Caco-2 (cell line): ENCODE measurements around the gene EPHA10. TPM values are rescaled to one million over a fixed set of nuclear protein-coding genes. Genes with fewer than 3 reads are reported as not detected.

Experiments used
- BruUV-seq: library from RNA; stranded (reverse); fragments of 400-500 nt; replicated peaks from 2 replicates; lab custom pipeline; 2021; lab: Mats Ljungman, UMichigan
- CTCF ChIA-PET: fragments of 300-600 bp; sonication (Branson Sonifier 250); formaldehyde crosslinking; loops from one replicate; lab custom pipeline; 2022; ENCODE audit warnings: antibody characterized with exemption; lab: Charles Lee
- POLR2A ChIA-PET: fragments of 300-600 bp; sonication (Branson Sonifier 250); formaldehyde crosslinking; loops from one replicate; lab custom pipeline; 2022; ENCODE audit warnings: antibody characterized with exemption; lab: Charles Lee
- DNase-seq, 2 experiments: peaks; one replicate each; pipeline versions ENCODE4 v3.0.0 to v3.0.0-alpha.2; 2020 to 2022
- H3K27me3 ChIP-seq: replicated peaks from 2 replicates; pipeline ENCODE4 v1.6.0; 2011; ENCODE audit warnings: low read length; ENCODE audit not compliant: control insufficient read depth, insufficient read depth
- H3K36me3 ChIP-seq: 2 replicates; pipeline ENCODE4 v1.5.1; 2011; ENCODE audit warnings: low read length; ENCODE audit not compliant: control insufficient read depth, insufficient read depth
- H3K4me1 ChIP-seq: fragments of 250-450 bp; sonication (Bioruptor Pico); 2 replicates; pipeline ENCODE4 v1.5.1; 2020; ENCODE audit warnings: mild to moderate bottlenecking
- H3K4me3 ChIP-seq: 2 replicates; pipeline ENCODE4 v1.5.1; 2011; ENCODE audit warnings: low read depth, mild to moderate bottlenecking, control low read depth, low read length
- H3K9me3 ChIP-seq: fragments of 250-450 bp; sonication (Bioruptor Pico); 2 replicates; pipeline ENCODE4 v1.5.1; 2020; ENCODE audit warnings: mild to moderate bottlenecking, moderate library complexity
- H3K27ac Mint-ChIP-seq: one replicate; pipeline ENCODE4 v1.8.0; 2022; ENCODE audit warnings: mixed read lengths; ENCODE audit not compliant: unreplicated experiment
- H3K27me3 Mint-ChIP-seq: one replicate; pipeline ENCODE4 v1.8.0; 2022; ENCODE audit warnings: mixed read lengths; ENCODE audit not compliant: insufficient read depth, unreplicated experiment
- H3K36me3 Mint-ChIP-seq: one replicate; pipeline ENCODE4 v1.8.0; 2022; ENCODE audit warnings: mild to moderate bottlenecking, mixed read lengths; ENCODE audit not compliant: insufficient read depth, unreplicated experiment
- H3K4me1 Mint-ChIP-seq: one replicate; pipeline ENCODE4 v1.8.0; 2022; ENCODE audit warnings: low read depth, mixed read lengths; ENCODE audit not compliant: unreplicated experiment
- H3K4me3 Mint-ChIP-seq: one replicate; pipeline ENCODE4 v1.8.0; 2022; ENCODE audit warnings: mild to moderate bottlenecking, moderate library complexity, mixed read lengths; ENCODE audit not compliant: unreplicated experiment
- H3K9me3 Mint-ChIP-seq: one replicate; pipeline ENCODE4 v1.8.0; 2022; ENCODE audit warnings: mixed read lengths; ENCODE audit not compliant: unreplicated experiment
- intact Hi-C: fragments of 100-400 bp; cut with micrococcal nuclease; formaldehyde crosslinking; loops from one replicate; pipeline ENCODE4 v1.10.0; 2022; ENCODE audit not compliant: unreplicated experiment
- total RNA-seq: library from RNA; stranded (reverse); gene quantifications from 2 replicates; pipeline ENCODE4 v1.2.3, GENCODE V29; 2022
- TF ChIP-seq, protein P1 (sequence below), 2 experiments: fragments of 200-600 bp in 1 of 2; IDR thresholded peaks; 1 replicate in 1 of 2; 2 replicates in 1 of 2; pipeline versions ENCODE4 v1.5.1 to v1.8.0; 2011 to 2022; ENCODE audit warnings: antibody characterized with exemption in 1 of 2, control low read depth in 1 of 2, inconsistent platforms in 1 of 2, low read depth in 1 of 2, low read length in 1 of 2, mild to moderate bottlenecking in 1 of 2, moderate library complexity in 1 of 2; ENCODE audit not compliant: insufficient read depth in 1 of 2, severe bottlenecking in 1 of 2, unreplicated experiment in 1 of 2

EPHA10 gene
- total RNA-seq, 1 experiment from 2014 or later = 2.8 TPM

DNA sequence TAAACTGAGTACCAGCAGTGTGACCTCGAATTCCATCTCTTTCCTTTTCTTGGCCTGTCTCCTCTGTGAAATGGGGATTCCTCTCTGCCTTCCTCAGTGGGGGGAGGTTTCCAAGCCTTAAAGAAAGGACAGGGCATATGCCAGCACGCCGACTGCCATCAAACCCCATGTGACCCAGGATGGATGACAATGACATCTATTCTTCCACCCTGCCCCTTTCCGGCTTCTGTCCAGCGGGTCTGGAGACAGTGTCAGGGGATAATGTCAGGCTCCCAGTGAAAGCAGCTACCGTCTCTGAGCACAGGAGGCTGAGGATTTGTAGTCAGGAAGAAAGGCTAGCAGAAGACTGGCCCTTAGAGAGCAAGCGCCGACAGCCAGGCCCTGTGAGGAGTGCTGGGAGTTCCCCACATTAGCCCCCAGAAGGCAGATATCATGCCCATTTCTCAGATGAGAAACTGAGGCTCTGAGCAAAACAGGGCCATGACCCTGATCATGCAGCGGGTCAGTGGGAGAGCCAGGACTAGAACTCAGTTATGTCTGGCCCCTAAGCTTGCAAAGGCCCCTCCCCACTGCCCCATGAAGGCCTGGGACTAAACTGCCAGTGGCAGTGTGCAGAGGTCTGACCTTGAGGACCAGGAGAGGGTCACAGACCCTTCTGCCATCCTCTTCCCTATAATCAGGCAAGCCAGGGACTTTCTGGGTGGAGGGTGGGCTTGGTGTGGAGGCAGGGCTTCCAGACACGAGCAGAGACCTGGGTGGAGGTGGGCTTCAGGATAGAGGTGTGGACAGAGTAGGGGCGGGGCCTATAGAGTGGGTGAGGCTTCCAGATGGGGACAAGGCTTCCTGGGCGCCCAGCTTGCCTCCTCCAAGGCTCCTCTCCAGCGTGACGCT is 42.5 kb downstream of the EPHA10 start:
- Mint-ChIP-seq H3K27me3 (no peaks in the 10 kb centered on the region), H3K36me3 (no peaks in the 10 kb centered on the region), H3K4me3 (no peak overlapping the region), H3K27ac (no peak overlapping the region), H3K9me3 (no peaks in the 10 kb centered on the region), H3K4me1 (peaks cover 7% of the 10 kb centered on the region)
- DNase-seq = no peak
- TF ChIP-seq, protein P1, sequence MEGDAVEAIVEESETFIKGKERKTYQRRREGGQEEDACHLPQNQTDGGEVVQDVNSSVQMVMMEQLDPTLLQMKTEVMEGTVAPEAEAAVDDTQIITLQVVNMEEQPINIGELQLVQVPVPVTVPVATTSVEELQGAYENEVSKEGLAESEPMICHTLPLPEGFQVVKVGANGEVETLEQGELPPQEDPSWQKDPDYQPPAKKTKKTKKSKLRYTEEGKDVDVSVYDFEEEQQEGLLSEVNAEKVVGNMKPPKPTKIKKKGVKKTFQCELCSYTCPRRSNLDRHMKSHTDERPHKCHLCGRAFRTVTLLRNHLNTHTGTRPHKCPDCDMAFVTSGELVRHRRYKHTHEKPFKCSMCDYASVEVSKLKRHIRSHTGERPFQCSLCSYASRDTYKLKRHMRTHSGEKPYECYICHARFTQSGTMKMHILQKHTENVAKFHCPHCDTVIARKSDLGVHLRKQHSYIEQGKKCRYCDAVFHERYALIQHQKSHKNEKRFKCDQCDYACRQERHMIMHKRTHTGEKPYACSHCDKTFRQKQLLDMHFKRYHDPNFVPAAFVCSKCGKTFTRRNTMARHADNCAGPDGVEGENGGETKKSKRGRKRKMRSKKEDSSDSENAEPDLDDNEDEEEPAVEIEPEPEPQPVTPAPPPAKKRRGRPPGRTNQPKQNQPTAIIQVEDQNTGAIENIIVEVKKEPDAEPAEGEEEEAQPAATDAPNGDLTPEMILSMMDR (IDR thresholded peaks at IDR 0.05; ENCODE audit: insufficient read depth in 1 of 2, low read depth in 1 of 2, low read length in 1 of 2, severe bottlenecking in 1 of 2, unreplicated experiment in 1 of 2) = no peak
- ChIA-PET CTCF (no interaction called here), POLR2A (no interaction called here)
- no TSS peak for BruUV-seq
- no peaks in the 10 kb centered on the region for H3K36me3 ChIP-seq
- H3K4me1 ChIP-seq = no peaks in the 10 kb centered on the region
- H3K4me3 ChIP-seq = no peak overlapping the region
- intact Hi-C loops = no loop called here
- H3K27me3 ChIP-seq = no peaks in the 10 kb centered on the region
- H3K9me3 ChIP-seq = no peaks in the 10 kb centered on the region

DNA sequence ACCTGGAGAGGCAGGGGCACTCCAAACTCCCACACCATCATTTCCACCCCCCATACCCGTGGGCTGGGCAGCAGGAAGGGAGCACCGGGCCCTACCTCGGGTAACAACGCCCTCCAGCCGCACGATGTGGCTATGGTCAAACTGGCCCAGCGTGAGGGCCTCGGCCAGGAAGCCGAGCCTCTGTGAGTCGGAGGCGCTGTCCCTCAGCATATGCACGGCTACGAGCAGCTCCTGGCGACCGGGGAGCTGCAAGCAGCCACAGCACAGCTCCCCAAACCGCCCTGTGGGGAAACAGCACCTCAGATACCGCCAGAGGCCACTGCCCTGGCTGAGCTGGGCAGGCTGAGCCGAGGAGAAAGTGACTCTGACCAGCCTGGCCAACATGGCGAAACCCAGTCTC is 43.4 kb downstream of the EPHA10 start:
- H3K36me3 ChIP-seq = no peaks in the 10 kb centered on the region
- H3K27me3 ChIP-seq = no peaks in the 10 kb centered on the region
- ChIA-PET POLR2A (no interaction called here), CTCF (interaction anchor here (0.6 kb wide), 1 partner anchor 232 kb away, joined by 5 read pairs; no protein-coding TSS in a partner anchor)
- intact Hi-C loops = no loop called here
- no peaks in the 10 kb centered on the region for H3K9me3 ChIP-seq
- TF ChIP-seq, protein P1 (IDR thresholded peaks at IDR 0.05; ENCODE audit: insufficient read depth in 1 of 2, low read depth in 1 of 2, low read length in 1 of 2, severe bottlenecking in 1 of 2, unreplicated experiment in 1 of 2) = no peak
- Mint-ChIP-seq H3K4me1 (peaks cover 7% of the 10 kb centered on the region), H3K27ac (no peak overlapping the region), H3K27me3 (no peaks in the 10 kb centered on the region), H3K9me3 (no peaks in the 10 kb centered on the region), H3K4me3 (no peak overlapping the region), H3K36me3 (no peaks in the 10 kb centered on the region)
- BruUV-seq = no TSS peak
- H3K4me1 ChIP-seq = no peaks in the 10 kb centered on the region
- no peak for DNase-seq
- no peak overlapping the region for H3K4me3 ChIP-seq

DNA sequence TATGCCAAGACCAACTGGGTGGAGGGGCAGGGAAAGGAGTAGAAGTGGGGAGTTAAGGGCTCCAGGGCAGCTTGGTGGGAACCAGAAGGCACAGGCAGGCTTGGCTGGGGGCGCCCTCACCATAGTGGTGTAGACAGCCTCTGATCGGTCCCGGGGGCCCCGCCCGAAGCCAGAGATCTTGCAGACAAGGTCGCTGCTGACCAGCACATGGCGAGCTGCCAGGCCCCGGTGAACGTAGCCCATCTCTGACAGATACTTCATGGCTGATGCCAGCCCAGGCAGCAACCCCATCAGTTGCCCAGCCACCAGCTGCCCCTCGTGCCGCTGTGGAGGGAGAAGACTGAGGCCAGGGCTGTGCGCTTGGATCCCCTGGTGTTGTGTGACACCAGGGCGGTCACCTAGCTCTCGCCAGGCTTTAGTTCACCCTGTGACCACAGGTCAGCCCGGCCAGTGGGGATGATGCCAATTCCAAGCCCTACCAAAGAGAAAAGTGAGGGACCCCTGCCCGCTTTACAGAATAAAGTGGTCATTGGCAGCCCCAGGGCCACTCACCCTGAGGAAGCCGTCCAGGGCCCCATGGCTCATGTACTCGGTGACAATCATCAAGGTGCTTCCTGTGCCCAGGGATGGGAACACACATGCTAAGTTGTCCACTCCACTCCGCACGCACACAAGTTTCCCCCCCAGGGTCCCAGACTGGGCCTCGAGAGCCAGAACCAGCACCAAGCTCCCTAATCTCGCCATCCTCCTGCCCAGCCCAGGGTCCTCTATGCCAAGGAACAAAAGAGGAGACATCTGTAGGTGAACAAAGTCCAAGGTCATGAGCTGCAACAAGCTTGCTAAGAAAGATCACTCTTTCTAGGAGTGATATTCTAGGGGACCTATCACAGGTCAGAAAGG is 44.4 kb downstream of the EPHA10 start:
- H3K9me3 Mint-ChIP-seq = no peaks in the 10 kb centered on the region
- TF ChIP-seq, protein P1 (IDR thresholded peaks at IDR 0.05; ENCODE audit: insufficient read depth in 1 of 2, low read depth in 1 of 2, low read length in 1 of 2, severe bottlenecking in 1 of 2, unreplicated experiment in 1 of 2) = no peak
- DNase-seq = no peak
- H3K27me3 ChIP-seq = no peaks in the 10 kb centered on the region
- no peaks in the 10 kb centered on the region for H3K36me3 ChIP-seq
- H3K4me1 Mint-ChIP-seq = peaks cover 7% of the 10 kb centered on the region
- H3K27me3 Mint-ChIP-seq = no peaks in the 10 kb centered on the region
- H3K36me3 Mint-ChIP-seq = no peaks in the 10 kb centered on the region
- H3K27ac Mint-ChIP-seq = no peak overlapping the region
- intact Hi-C loops = no loop called here
- no peak overlapping the region for H3K4me3 Mint-ChIP-seq
- H3K4me3 ChIP-seq = no peak overlapping the region
- BruUV-seq = no TSS peak
- ChIA-PET POLR2A (no interaction called here), CTCF (no interaction called here)
- H3K4me1 ChIP-seq = no peaks in the 10 kb centered on the region
- no peaks in the 10 kb centered on the region for H3K9me3 ChIP-seq
